Measurements from ENCODE around the gene KLHL3.

DNA sequence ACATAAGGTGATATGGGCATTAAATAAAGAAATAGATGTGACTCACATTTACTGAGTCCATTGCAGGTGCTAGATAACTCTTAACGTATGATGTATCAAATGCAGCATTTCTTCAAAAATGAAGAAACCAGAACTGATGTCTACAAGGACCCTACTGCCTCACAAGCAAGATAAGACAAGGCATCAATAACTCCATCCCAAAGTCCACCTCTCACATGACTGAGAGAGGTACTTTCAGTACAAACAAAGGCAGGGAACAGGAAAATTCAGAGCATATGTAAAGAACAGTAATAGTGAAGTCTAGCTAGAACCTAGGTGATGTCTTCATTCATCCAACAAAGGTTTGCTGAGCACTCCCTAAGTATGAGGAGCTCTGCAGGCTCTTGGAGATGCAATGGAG, 54.7 kb downstream of the KLHL3 start:
- TF ChIP-seq, protein P1, sequence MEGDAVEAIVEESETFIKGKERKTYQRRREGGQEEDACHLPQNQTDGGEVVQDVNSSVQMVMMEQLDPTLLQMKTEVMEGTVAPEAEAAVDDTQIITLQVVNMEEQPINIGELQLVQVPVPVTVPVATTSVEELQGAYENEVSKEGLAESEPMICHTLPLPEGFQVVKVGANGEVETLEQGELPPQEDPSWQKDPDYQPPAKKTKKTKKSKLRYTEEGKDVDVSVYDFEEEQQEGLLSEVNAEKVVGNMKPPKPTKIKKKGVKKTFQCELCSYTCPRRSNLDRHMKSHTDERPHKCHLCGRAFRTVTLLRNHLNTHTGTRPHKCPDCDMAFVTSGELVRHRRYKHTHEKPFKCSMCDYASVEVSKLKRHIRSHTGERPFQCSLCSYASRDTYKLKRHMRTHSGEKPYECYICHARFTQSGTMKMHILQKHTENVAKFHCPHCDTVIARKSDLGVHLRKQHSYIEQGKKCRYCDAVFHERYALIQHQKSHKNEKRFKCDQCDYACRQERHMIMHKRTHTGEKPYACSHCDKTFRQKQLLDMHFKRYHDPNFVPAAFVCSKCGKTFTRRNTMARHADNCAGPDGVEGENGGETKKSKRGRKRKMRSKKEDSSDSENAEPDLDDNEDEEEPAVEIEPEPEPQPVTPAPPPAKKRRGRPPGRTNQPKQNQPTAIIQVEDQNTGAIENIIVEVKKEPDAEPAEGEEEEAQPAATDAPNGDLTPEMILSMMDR (IDR thresholded peaks at IDR 0.05) = no peak
- TF ChIP-seq POLR2A (IDR thresholded peaks at IDR 0.05) = no peak
